Mesendoderm (in vitro differentiated cells): ENCODE measurements around the gene SKAP1.

Experiments
- DNase-seq: peaks from one replicate; pipeline ENCODE4 v3.0.0; 2013
- H2AK5ac ChIP-seq: 2 replicates; pipeline ENCODE4 v1.6.1; 2013; ENCODE audit warnings: low read length, inconsistent platforms
- H2BK120ac ChIP-seq: 2 replicates; pipeline ENCODE4 v1.6.1; 2013; ENCODE audit warnings: low read depth, mild to moderate bottlenecking, low read length, moderate library complexity, mixed read lengths
- H2BK15ac ChIP-seq: replicated peaks from 2 replicates; pipeline ENCODE4 v1.6.1; 2013; ENCODE audit warnings: low read depth, mild to moderate bottlenecking, moderate library complexity
- H2BK5ac ChIP-seq: 2 replicates; pipeline ENCODE4 v1.6.1; 2013; ENCODE audit warnings: low read length, inconsistent platforms
- H3K18ac ChIP-seq: 2 replicates; pipeline ENCODE4 v1.6.1; 2013; ENCODE audit warnings: mild to moderate bottlenecking, low read length, mixed read lengths
- H3K23ac ChIP-seq: one replicate; pipeline ENCODE4 v1.6.1; 2013; ENCODE audit warnings: low read length
- H3K27ac ChIP-seq: 2 replicates; pipeline ENCODE4 v1.5.1; 2013; ENCODE audit warnings: low read depth, mild to moderate bottlenecking, inconsistent platforms, low read length, moderate library complexity
- H3K27me3 ChIP-seq: 2 replicates; pipeline ENCODE4 v1.6.1; 2013; ENCODE audit warnings: low read length, control low read depth, mild to moderate bottlenecking, inconsistent platforms; ENCODE audit not compliant: insufficient read depth, poor library complexity
- H3K36me3 ChIP-seq: 2 replicates; pipeline ENCODE4 v1.6.1; 2013; ENCODE audit warnings: low read length, inconsistent platforms; ENCODE audit not compliant: control insufficient read depth, insufficient read depth
- H3K4ac ChIP-seq: one replicate; pipeline ENCODE4 v1.6.1; 2013; ENCODE audit warnings: low read depth, mild to moderate bottlenecking, low read length, moderate library complexity
- H3K4me1 ChIP-seq: 2 replicates; pipeline ENCODE4 v1.6.1; 2013; ENCODE audit warnings: low read depth, low read length, inconsistent platforms; ENCODE audit not compliant: control insufficient read depth
- H3K4me2 ChIP-seq: 2 replicates; pipeline ENCODE4 v1.6.1; 2013; ENCODE audit warnings: low read length
- H3K4me3 ChIP-seq: 2 replicates; pipeline ENCODE4 v1.5.1; 2013; ENCODE audit warnings: mild to moderate bottlenecking, low read length
- H3K56ac ChIP-seq: one replicate; pipeline ENCODE4 v1.6.1; 2013; ENCODE audit warnings: low read length
- H3K79me1 ChIP-seq: 2 replicates; pipeline ENCODE4 v1.6.1; 2013; ENCODE audit warnings: low read length, inconsistent platforms
- H3K79me2 ChIP-seq: 2 replicates; pipeline ENCODE4 v1.6.1; 2013; ENCODE audit warnings: mild to moderate bottlenecking, low read length; ENCODE audit not compliant: control insufficient read depth, insufficient read depth
- H3K9ac ChIP-seq: 2 replicates; pipeline ENCODE4 v1.6.1; 2013; ENCODE audit warnings: low read length, inconsistent platforms
- H4K5ac ChIP-seq: one replicate; pipeline ENCODE4 v1.6.1; 2013; ENCODE audit warnings: low read length
- H4K8ac ChIP-seq: one replicate; pipeline ENCODE4 v1.6.1; 2013; ENCODE audit warnings: low read depth, mild to moderate bottlenecking, control low read depth, low read length, moderate library complexity
- WGBS: extraction: QIAGEN DNeasy Blood & Tissue Kit; methylation state at CpG from one replicate; pipeline ENCODE4 v1.1.7; 2013; ENCODE audit warnings: low lambda C conversion rate, missing lambda C conversion rate; ENCODE audit not compliant: insufficient coverage; ENCODE audit errors: extremely low coverage; 5-methylcytosine and 5-hydroxymethylcytosine counted together

The SKAP1 gene

DNA sequence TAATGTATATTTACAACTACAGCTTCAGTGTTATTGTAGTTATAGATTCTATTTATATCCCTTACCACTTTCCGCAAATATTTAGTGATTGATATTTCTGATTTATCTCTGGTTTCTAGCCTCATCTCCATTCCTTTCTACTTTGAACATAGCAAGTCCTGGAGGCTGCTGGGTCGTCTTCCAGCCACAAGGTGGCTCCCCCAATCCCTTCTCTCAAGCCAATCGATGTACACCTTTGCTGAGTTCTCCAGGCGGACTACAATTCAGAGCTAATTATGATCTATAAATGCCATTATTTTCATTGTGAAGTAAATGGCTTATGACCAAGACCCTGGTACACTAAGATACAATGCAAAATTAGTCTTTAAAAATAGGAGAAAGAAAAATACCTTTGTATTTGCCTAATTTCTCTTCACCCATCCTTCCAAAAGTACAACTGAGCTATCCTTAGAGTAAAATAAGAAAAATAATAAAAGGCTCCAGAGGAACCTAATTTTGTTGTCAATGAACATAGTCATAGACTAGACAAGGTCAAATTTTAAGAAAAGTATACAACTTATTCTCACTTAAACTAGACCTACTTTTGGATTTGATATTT, 122.1 kb downstream of the SKAP1 start:
- Histone ChIP-seq H3K4me2 (no peak overlapping the region), H2BK120ac (no peak overlapping the region), H3K23ac (no peak overlapping the region), H3K27me3 (peaks cover 3% of the 10 kb centered on the region), H2BK5ac (no peak overlapping the region), H3K56ac (no peak overlapping the region), H3K79me2 (no peaks in the 10 kb centered on the region), H2AK5ac (no peak overlapping the region), H3K4me3 (no peak overlapping the region), H3K27ac (no peak overlapping the region), H2BK15ac (no peak overlapping the region), H3K4ac (no peak overlapping the region), H4K8ac (no peak overlapping the region), H3K9ac (no peak overlapping the region), H4K5ac (no peak overlapping the region), H3K4me1 (no peaks in the 10 kb centered on the region), H3K79me1 (no peaks in the 10 kb centered on the region), H3K36me3 (no peaks in the 10 kb centered on the region), H3K18ac (no peak overlapping the region)
- peak; percentile 64 for DNase-seq
- no CpG with 5 or more reads among the region's 4 CpGs for WGBS

DNA sequence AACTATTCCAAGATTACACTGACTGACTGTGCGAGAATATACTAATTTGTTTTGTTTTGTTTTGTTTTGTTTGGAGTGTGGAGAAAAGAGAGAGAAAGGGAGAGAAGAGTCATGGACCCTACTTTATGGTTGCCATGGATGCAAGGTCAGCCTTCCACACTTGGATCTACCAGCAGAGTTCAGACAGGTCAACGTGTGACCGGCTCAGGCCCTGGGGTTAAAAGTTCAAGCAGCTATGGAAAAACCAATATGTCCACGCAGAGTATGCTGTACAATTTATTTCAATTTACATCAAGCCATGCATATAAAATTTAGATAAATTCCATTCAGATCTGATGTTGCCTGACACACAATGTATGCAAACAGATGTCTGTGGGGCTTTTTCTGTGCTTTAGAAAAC, 122.8 kb downstream of the SKAP1 start:
- H3K36me3 ChIP-seq: no peaks in the 10 kb centered on the region
- no peak overlapping the region for H3K23ac ChIP-seq
- H3K27ac ChIP-seq: no peak overlapping the region
- peaks cover 3% of the 10 kb centered on the region for H3K27me3 ChIP-seq
- no peak overlapping the region for H3K9ac ChIP-seq
- H2AK5ac ChIP-seq: no peak overlapping the region
- no peak overlapping the region for H3K4ac ChIP-seq
- no peak overlapping the region for H2BK5ac ChIP-seq
- WGBS: no CpG with 5 or more reads among the region's 4 CpGs
- no peaks in the 10 kb centered on the region for H3K79me1 ChIP-seq
- no peak overlapping the region for H3K18ac ChIP-seq
- H4K5ac ChIP-seq: no peak overlapping the region
- H4K8ac ChIP-seq: no peak overlapping the region
- no peak overlapping the region for H3K56ac ChIP-seq
- no peak for DNase-seq
- H2BK15ac ChIP-seq: no peak overlapping the region
- H3K79me2 ChIP-seq: no peaks in the 10 kb centered on the region
- H2BK120ac ChIP-seq: no peak overlapping the region
- no peak overlapping the region for H3K4me2 ChIP-seq
- no peaks in the 10 kb centered on the region for H3K4me1 ChIP-seq
- H3K4me3 ChIP-seq: no peak overlapping the region

DNA sequence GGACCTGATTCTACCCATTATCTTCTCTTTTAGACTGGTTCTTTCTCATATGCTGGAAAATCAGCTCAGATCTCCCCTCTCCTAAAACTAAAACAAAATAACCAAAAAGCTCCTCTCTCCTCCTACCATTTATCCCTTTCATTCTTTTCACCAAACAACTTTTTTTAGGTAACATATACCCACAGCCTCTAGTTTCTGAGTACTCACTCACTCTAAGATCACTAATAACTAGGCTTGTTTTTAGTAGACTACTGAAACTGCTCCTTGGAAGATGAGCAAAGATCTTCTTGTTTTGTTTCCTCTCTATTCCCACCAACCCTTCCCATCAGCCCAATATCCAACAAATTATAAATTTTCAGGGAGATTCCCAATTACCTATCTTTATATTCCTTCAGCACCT, 129.0 kb downstream of the SKAP1 start:
- Histone ChIP-seq H3K79me1 (no peaks in the 10 kb centered on the region), H3K27me3 (no peaks in the 10 kb centered on the region), H2AK5ac (no peak overlapping the region), H3K18ac (no peak overlapping the region), H2BK5ac (no peak overlapping the region), H3K4me2 (no peak overlapping the region), H4K5ac (no peak overlapping the region), H3K36me3 (no peaks in the 10 kb centered on the region), H3K9ac (no peak overlapping the region), H2BK120ac (no peak overlapping the region), H3K4me3 (no peak overlapping the region), H3K23ac (no peak overlapping the region), H4K8ac (no peak overlapping the region), H3K79me2 (no peaks in the 10 kb centered on the region), H3K27ac (no peak overlapping the region), H3K4ac (no peak overlapping the region), H3K56ac (no peak overlapping the region), H3K4me1 (no peaks in the 10 kb centered on the region), H2BK15ac (no peak overlapping the region)
- DNase-seq: no peak

DNA sequence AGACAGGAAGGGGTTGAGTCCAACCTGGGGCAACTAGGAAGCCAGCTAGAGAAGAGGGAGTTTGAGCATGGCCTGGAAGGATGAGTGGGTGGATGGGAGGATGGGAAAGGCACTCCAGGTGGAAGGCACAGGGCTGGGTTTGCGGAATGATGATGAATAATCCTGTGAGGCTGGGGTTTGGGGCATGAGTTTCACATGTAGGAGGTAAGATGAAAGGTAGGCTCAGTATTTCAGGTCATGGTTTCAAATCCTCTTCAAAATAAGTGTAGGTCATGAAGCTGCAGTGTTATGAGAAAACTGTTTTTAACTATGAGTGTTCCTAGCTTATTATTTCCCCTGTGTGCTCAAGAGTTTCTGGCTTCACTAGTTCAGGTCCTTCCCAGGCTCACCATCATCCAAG, 130.3 kb downstream of the SKAP1 start:
- Histone ChIP-seq H3K9ac (no peak overlapping the region), H2BK15ac (no peak overlapping the region), H3K36me3 (no peaks in the 10 kb centered on the region), H2AK5ac (no peak overlapping the region), H3K4me2 (no peak overlapping the region), H3K27ac (no peak overlapping the region), H3K27me3 (no peaks in the 10 kb centered on the region), H2BK120ac (no peak overlapping the region), H3K4ac (no peak overlapping the region), H2BK5ac (no peak overlapping the region), H4K8ac (no peak overlapping the region), H3K4me3 (no peak overlapping the region), H3K79me1 (no peaks in the 10 kb centered on the region), H3K18ac (no peak overlapping the region), H3K23ac (no peak overlapping the region), H3K79me2 (no peaks in the 10 kb centered on the region), H3K4me1 (no peaks in the 10 kb centered on the region), H3K56ac (no peak overlapping the region), H4K5ac (no peak overlapping the region)
- no CpG with 5 or more reads among the region's 1 CpG for WGBS
- no peak for DNase-seq

DNA sequence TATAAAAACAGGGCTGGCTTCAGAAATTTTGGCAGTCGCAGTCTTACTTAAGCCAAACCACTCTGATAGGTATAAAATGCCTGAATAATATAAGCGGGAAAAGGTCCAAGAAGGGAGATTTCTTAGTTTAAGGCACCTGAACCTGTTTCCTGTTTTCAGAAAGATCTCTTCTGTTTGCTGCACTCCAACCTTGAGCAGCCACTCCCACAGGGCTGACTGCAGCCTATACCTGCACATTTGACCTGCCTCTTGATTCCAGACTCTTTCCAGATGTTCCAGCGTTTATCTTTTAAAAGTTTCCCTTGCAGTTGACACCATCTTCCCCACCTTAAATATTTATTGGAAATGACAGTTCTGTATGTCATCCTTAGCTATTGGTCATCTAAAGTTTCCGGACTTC, 132.2 kb downstream of the SKAP1 start:
- no peak for DNase-seq
- Histone ChIP-seq H3K4me3 (no peak overlapping the region), H3K36me3 (no peaks in the 10 kb centered on the region), H4K8ac (no peak overlapping the region), H2AK5ac (no peak overlapping the region), H3K4ac (no peak overlapping the region), H3K23ac (no peak overlapping the region), H2BK15ac (no peak overlapping the region), H3K79me1 (no peaks in the 10 kb centered on the region), H3K79me2 (no peaks in the 10 kb centered on the region), H3K27ac (no peak overlapping the region), H4K5ac (no peak overlapping the region), H3K56ac (no peak overlapping the region), H2BK5ac (no peak overlapping the region), H2BK120ac (no peak overlapping the region), H3K4me1 (no peaks in the 10 kb centered on the region), H3K18ac (no peak overlapping the region), H3K9ac (no peak overlapping the region), H3K27me3 (no peaks in the 10 kb centered on the region), H3K4me2 (no peak overlapping the region)
- no CpG with 5 or more reads among the region's 4 CpGs for WGBS

DNA sequence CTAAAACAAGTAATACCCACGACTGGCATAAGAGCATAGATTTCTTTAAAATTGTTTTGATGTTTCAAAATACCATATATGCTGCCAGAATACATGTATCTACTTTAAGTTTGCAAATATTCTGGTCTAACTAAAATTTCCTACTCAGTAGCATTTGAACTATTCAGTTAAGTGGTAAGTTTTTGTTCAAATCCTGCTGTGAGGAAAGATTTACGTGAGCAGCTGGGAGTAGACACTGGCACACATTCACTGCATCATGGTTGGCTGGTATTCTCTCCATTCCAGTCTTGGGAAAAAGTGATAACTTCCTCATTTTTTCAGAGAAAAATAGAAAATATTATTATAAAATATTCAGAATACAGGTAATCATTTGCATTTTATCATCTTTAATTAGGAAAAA, 133.6 kb downstream of the SKAP1 start:
- H3K4me1 ChIP-seq: no peaks in the 10 kb centered on the region
- H3K79me2 ChIP-seq: no peaks in the 10 kb centered on the region
- no peak overlapping the region for H3K9ac ChIP-seq
- no peak overlapping the region for H4K8ac ChIP-seq
- no peak overlapping the region for H3K4me3 ChIP-seq
- H3K36me3 ChIP-seq: no peaks in the 10 kb centered on the region
- H3K23ac ChIP-seq: no peak overlapping the region
- H2BK15ac ChIP-seq: no peak overlapping the region
- no peaks in the 10 kb centered on the region for H3K79me1 ChIP-seq
- H3K27ac ChIP-seq: no peak overlapping the region
- H3K18ac ChIP-seq: no peak overlapping the region
- H3K56ac ChIP-seq: no peak overlapping the region
- no peak overlapping the region for H2BK120ac ChIP-seq
- no CpG with 5 or more reads among the region's 2 CpGs for WGBS
- no peak overlapping the region for H2AK5ac ChIP-seq
- no peak overlapping the region for H3K4ac ChIP-seq
- no peak overlapping the region for H2BK5ac ChIP-seq
- no peaks in the 10 kb centered on the region for H3K27me3 ChIP-seq
- DNase-seq: no peak
- no peak overlapping the region for H3K4me2 ChIP-seq
- H4K5ac ChIP-seq: no peak overlapping the region
